ENCODE data around the gene C11orf16.

DNA sequence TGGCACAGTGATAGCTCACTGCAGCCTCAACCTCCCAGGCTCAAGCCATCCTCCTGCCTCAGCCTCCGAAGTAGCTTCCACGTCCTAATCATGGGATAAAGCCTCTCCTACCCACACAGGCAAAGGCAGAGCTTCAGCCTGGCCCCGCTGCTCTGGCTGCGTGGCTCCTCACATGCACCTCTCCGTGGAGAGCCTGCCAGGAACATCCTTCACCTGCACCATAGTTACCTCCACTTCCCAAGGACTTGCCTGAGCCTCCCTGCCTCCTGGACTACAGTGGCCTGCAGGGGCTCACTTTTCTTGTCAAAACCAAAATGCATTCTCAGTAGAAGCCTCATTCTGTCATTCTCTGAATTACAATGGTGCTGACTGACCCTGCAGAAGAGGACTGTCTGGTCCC lies 6.5 kb downstream of the C11orf16 start:
- TF ChIP-seq EZH2 (IDR thresholded peaks at IDR 0.05) (no peak), POLR2AphosphoS5 (IDR thresholded peaks at IDR 0.05; ENCODE audit: borderline replicate concordance, low read depth, low read length) (no peak)
